Measurements from ENCODE around the gene KLK5.
"Not testable (repeated sequence)": the region's sequence is repeated elsewhere in the genome, so short reads cannot be mapped to it uniquely, and the experiment has no call there.

Gene KLK5, protein sequence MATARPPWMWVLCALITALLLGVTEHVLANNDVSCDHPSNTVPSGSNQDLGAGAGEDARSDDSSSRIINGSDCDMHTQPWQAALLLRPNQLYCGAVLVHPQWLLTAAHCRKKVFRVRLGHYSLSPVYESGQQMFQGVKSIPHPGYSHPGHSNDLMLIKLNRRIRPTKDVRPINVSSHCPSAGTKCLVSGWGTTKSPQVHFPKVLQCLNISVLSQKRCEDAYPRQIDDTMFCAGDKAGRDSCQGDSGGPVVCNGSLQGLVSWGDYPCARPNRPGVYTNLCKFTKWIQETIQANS

DNA sequence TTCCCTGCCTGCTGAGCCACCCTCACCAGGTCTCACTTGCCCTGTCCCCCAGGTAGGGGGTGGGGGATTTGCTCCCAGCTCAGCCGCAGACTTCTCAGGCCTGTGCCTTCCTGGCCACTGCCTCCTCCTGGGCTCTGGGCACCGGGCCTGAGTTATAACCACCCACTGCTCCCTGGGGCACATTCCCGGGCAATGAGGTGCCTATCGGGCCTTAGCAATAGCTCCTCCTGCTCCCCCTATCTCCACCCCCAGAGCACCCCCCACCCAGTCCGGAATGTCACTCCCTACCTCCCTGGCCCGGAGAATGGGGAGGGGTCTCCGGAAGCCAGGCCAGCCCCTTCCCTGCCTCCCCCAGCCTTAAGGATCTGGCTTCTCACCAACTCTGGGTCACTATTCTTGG is at the start of gene KLK5:
TSS of gene KLK5 (minus strand) at position 129 of the 400 bp plus-strand sequence. CDS start 381 bp downstream, outside the sequence.
- DNase-seq, result no peak

DNA sequence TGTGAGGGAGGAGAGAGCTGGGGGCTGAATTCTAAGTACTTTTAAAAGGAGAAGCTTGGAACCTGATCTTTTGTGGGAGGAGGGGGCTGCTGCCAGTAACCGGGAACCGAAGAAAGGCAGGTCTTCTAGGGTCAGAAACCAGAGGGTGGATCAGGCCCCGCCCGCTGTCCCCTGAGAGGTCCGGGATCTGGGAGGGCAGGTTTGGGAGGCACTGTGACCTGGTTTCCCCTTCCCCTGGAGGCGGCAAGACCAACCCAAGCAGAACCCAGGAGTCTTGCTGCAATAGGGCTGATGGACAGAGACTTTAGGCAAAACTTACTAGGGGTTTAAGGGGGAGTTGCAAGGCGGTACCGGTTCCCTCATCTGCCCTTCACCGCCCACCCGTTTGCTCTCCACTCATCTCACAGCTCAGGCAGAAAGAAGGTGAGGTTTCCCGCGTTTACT is 49.3 kb upstream of the KLK5 start:
- no peak for DNase-seq

DNA sequence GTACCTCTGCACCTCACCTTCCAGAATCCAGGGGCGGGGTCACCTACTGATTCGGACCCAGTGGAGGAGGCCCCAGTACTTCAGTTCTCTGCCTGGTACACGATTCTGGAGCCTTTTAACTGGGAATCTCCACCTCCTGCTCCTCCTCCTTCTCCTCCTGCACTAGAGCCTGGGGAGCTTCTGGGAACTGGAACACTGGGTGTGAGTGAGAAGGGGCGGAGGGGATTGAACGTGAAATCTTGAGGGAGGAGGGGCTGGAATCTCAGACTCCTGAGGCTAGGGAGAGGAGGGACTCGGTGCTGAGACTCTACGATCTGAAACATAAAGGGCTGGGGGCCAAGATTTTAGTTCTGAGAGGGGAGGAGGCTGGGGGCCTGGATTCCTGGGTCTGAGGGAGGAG is 48.7 kb upstream of the KLK5 start, which contains the start of gene KLK8:
TSS of gene KLK8 (minus strand) at position 90 of the 400 bp plus-strand sequence. CDS start 437 bp downstream, outside the sequence.
- no peak for DNase-seq

DNA sequence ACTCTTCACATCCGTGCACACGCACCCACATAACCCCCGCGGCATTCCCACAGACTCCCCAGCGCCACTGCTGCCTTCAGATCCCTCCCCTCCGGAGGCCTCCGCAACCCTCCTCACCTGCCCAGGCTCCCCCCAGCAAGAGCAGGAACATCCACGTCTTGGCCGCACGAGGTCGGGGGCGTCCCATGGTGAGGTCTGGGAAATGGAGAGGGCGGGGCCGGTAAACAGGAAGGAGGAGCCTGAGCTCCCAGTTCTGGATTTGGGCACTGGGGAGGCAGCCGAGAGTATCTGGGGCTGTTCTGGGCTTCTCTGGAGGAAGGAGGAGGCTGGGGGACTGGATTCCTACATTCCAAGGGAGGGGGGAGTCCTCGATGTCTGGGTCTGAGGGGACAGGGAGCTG is 48.1 kb upstream of the KLK5 start:
- no peak for DNase-seq

DNA sequence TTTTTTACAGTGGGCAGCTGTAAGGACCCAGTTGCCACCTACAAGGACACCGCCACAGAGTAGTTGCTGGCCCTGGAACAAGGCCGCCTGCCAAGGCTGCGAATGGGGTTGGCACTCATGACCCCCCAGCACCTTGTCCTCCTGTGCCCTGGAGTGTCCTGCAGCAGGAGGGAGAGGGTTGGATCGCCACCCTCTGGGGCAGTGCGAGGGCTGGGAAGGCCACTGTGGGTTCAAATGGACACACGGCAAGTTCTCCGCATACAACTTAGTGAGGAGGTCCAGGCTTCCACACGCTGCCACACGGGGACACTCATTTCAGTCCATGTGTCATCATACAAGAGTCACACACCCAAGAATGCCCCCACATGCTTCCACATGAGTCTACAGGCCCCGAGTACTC is 47.6 kb upstream of the KLK5 start:
- DNase-seq, result no peak

DNA sequence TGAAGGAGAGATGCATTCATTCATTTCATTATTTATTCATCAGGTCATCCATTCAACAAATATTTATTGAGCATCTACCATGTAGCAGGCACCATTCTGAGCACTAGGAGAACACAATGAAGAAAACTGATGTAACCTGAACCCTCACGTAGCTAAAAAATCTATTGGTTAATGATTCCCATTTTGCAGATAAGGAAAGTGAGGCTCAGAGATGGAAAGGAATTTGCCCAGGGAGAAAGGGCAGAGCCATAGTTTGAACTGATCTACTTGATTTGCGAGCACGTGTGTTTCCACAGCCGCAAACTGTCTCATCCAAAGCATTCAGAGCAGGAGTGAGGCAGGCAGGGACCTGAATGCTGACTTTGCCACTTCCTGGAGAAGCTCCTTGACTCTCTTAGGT is 45.8 kb upstream of the KLK5 start:
- no peak for DNase-seq

DNA sequence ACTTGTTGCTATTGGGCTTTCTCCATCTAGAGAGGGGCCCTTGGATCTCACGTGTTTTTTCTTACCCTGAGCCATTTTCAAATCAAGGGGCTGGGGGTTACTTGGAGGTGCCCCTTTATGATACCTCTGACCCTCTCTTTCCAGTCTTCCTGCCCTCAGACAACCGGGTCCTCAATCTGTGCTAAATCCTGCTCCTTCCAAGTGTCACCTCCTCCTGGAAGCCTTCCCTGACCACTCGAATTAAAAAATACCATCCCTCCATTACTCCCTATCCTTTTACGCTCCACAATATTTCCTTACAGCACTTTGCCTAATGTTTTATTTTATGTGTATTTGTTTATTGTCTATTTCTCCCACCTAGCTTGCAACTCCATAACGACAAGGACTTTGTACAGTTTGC is 45.2 kb upstream of the KLK5 start:
- no peak for DNase-seq

DNA sequence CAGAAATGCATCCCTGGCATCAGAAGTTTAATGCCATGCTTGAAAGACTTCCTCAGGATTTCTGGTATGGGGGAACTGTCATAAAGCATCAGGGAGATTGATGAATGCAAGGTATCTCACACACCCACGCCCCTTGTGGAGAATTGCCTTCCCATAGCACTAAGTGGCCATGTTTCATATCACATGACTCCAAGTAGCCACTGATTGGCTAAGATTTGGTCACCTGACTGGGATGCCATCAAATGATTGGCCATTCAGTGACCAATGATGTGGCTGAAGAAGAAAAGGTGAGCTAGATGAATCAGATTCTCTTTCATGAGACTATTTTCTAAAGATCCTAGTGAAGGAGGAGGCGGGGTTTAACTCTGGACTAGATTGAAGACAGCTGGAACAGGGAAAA is 41.3 kb upstream of the KLK5 start:
- no peak for DNase-seq

DNA sequence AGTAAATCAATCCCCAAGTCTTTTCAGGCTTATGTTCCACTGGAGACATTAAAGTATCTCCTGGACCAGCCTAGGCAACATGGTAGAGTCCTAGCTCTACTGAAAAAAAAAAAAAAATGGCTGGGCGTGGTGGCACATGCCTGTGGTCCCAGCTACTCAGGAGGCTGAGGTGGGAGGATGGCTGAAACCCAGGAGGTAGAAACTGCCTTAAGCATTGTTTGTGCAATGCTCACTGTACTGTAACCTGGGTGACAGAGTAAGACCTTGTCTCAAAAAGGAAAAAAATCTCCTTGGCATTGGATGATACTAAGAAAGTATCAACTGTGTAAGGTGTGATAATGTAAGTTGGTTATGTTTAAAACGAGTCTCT is 39.8 kb upstream of the KLK5 start:
- DNase-seq, result no peak

DNA sequence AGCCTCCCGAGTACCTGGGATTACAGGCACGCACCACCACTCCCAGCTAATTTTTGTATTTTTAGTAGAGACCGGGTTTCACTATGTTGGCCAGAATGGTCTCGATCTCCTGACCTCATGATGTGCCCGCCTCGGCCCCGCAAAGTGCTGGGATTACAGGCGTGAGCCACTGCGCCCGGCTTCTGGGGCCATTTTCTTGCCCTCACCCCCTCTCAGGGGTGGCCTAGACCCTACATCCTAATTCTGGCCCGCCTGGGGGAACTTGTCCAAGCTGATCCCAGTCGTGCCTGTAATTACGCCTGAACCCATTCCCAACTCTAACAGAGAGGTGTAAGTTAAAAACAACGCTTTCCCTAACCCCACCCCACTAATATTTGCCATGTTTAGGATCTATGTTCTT is 31.6 kb upstream of the KLK5 start:
- not testable (repeated sequence) for DNase-seq

DNA sequence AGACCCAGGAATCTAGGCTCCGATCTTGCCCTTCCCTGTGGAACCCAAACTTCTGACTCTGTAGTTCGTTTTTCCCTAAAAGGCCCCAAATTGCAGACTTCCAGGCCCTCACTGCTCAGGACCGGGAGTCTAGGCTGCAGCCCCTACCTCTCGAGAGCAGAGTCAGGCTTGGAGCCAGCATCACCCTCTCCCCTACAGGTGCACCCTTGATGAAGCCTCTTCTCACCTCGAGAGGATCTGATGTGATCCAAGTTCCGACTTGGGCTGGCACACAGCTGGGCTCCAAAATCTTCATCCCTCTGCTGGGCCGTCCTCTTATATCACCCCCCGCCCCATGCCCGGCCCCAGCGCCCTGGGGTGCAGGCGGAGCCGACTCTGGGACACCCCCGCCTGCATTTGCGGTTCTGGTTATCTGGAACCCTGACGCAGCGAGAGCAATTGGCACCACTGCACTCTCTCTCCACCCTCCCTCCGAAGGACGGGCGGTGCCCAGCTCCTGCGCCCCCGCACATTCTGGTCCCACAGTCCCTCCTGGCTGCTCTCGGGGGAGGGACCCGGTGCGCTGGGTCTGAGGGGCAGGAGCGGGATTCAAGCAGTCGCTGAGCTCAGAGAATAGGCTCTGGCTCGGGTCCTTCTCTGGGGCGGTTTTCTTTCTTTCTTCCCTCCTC is 30.9 kb upstream of the KLK5 start, which contains the start of gene KLK7:
TSS of gene KLK7 (minus strand) at position 293 of the 668 bp plus-strand sequence. CDS start 1,518 bp downstream, outside the sequence.
- DNase-seq, result no peak

DNA sequence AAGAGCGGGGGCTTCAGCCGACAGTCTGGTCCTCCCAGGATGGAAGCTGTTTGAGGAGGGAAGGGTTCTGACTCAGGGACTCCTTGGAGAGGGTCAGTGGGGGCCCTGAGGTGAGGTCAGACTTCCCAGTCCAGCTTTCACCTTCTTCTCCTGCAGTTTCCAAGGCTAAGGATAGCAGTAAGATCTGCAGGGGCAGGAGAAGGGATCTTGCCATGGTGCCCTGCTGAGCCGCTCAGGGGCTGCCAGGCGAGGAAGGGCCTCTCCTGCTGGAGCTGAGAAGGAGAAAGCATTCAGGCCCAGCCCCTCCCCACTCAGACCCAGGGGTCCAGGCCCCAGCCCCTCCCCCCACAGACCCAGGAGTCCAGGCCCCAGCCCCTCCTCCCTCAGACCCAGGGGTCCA is 29.3 kb upstream of the KLK5 start:
- DNase-seq, result no peak

DNA sequence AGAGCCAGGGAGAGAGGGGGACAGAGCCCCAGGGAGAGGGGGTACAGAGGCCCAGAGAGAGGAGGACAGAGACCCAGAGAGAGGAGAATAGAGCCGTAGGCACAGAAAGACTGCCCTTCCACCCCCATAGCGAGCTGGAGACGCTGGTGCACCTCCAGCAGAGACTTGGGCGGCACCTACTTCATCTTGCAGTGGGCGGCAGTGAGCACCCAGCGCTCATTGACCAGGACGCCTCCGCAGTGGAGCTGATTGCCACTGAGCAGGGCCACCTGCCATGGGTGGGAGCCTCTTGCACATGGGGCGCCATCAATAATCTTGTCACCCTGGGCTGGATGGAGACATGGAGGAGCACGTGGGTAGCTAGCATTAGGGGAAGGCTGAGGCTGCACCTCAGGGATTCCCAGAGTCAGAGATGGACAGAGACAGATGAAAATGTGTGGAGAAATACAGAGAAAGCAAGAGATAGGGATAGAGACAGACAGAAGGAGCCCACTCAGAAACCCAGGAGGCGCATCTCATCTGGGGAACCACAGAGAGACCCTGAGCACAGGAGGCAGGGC is 28.8 kb upstream of the KLK5 start:
- no peak for DNase-seq

DNA sequence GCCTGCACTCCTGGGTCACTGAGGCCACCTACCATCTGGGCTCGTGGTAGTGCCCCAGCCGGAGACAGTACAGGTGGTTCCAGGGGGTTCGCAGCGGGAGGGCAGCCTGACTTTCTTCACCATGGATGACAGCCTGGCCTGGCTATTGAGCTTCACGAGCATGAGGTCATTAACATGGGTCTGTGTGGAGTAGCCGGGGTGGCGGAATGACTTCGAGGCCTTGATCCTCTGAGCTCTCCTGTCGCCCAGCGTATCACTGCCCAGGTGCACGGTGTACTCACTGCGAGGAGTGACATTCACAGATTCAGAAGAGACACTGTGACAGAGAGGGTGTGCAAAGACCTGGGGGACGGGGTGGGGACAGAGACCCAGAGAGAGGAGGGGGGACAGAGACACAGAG is 27.4 kb upstream of the KLK5 start:
- no peak for DNase-seq

DNA sequence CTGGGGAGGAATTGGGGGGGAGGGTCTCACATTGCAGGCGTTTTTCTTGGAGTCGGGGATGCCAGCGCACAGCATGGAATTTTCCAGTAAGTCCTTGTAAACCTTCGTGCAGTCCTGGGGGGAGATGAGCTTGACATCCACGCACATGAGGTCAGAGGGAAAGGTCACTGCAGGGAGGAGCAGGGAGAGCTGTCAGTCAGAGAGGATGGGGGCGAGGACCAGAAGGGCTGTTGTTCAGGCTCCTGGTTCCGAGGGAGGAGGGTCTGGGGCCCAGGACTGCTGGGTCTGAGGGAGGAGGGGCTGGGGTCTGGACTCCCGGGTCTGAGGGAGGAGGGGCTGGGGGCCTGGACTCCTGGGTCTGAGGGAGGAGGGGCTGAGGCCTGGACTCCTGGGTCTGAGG is 26.9 kb upstream of the KLK5 start:
- no peak for DNase-seq

DNA sequence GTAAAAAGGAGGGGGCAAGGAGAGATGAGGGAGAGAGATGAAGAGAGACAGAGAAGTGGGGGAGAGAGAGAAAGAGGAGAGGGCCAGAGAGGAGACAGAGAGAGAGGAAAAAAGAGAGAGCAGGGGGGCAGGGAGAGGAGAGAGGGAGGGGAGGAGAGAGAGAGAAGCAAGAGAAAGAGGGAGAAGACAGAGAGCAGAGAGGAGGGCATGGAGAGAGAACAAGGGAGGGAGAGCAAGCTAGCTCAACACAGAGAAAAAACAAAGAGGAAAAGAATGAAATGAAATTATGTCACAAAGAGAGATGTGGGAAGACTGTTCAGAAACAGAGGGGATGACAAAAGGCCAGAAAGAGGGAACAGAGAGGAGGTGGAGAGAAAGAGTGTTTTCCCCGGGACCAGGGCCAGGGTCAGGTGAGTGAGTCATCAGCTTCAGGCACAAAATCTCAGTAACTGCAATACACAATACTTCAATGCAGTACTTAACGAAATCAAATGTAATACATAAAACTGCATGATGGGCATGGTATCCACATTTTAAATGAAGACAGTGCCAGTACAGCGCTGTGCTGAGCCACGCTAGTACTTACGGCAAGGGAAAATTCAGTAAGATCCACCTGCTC is 26.0 kb upstream of the KLK5 start:
- DNase-seq, result no peak

DNA sequence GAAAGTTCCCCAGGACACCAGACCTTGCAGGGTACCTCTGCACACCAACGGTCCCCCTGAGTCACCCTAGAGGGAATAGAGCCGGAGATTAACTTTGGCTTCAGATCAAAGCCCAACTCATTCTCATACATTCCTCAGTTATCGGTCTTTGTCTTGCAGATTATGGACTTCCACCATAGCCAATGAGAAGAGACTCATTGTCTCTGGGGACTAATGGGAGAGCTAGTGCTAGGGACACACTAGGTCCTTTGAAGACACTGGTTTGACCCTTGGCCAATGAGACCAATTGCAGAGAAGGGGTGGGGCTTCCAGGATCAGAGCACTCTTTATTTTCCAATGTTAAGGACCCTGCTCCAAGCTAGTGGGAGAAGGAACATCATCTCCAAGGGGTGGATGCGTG is 24.8 kb upstream of the KLK5 start:
- no peak for DNase-seq

DNA sequence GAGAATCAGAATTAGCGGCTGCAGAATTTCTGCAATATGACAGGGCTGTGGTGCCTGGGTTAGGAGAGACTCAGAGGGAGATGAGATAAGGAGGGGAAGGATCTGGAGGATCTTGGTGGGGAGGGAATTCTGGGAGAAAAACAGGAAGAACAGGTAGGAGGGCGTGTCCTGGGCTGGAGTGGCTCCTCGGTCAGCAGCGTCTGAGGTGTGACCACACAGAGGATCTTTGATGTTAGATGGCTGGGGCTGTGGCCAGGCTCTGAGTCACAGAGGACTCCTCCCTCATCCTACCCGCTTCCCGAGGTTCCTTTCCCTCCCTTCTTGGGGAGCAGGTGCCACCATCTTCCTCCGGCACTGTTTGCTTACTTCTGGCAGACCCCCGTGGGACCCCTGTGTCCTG is 22.9 kb upstream of the KLK5 start:
- DNase-seq, result no peak

DNA sequence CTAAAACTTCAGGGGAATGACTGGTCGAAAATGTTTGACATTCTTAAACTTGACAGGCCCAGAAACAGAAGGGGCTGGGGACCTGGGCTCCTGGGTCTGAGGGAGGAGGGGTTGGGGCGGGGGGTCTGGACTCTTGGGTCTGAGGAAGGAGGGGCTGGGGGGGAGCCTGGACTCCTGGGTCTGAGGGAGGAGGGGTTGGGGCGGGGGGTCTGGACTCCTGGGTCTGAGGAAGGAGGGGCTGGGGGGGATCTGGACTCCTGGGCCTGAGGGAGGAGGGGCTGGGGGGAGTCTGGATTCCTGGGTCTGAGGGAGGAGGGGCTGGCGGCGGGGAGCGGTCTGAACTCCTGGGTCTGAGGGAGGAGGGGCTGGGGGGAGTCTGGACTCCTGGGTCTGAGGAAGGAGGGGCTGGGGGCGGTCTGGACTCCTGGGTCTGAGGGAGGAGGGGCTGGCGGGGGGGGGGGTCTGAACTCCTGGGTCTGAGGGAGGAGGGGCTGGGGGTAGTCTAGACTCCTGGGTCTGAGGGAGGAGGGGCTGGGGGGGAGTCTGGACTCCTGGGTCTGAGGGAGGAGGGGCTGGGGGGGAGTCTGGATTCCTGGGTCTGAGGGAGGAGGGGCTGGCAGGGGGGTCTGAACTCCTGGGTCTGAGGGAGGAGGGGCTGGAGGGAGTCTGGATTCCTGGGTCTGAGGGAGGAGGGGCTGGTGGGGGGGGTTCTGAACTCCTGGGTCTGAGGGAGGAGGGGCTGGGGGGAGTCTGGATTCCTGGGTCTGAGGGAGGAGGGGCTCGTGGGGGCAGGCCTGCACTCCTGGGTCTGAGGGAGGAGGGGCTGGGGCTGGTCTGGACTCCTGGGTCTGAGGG is 22.1 kb upstream of the KLK5 start:
- DNase-seq, result no peak

DNA sequence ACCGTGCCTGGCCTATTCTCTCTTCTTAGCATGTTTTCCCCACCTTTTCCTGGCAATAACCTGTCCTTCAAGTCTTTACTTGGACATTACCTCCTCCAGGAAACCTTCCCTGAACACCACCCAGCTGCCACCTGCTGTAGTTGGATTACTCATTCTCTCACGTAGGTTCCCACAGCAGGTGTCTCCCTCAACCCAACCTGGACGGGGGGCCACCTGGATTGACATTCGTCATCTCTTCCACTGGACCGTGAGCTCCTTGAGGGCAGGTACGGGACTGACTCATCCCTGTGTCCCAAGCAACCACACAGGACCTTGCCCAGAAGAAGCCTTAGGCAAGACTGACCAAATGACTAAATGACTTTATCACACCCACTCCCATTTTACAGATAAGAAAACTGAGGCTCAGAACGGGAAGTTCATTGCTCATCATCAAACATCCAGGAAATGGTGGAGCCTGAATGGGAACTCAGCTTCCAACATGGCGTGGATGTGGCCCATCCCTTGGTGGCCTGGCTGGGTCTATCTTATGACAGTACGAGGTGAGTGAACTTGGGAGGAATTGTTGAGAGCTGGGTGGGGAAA is 20.0 kb upstream of the KLK5 start:
- no peak for DNase-seq

DNA sequence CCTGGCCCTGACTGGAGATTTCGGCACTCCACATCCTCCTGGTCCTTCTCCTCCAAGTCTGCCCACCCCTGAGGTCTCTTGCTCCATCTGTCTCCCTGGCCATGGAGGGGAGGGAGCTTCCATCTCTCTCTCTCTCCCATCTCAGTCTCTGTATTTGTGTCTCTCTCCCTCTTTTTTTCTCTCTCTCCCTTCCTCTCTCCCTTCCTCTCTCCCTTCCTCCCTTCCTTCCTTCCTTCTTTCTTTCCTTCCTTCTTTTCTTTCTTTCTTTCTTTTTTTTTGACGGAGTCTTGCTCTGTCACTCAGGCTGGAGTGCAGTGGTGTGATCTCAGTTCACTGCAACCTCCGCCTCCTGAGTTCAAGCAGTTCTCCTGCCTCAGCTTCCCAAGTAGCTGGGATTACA is 17.0 kb upstream of the KLK5 start:
- DNase-seq, result not testable (repeated sequence)

DNA sequence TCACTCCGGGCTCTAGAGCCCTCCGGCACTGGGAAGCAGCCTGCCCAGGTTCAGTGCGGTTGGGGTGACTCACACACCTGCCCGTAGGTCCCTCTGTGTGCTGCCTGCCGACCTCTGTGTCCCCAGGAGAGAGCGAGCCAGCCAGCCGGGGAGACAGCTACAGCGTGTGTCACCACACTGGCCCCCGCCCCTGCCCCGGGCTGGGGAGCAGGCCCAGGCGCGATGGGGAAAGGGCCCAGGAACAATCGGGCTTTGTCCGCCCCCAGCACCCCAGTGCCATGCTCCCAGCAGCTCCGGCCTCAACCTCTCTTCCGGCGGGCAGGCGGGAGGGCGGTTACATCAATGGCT is 16.5 kb upstream of the KLK5 start, which contains the start of gene KLK6:
TSS of gene KLK6 (minus strand) at position 179 of the 348 bp plus-strand sequence. CDS start 1,487 bp downstream, outside the sequence.
- no peak for DNase-seq
